ENCODE data around the gene CYBC1. TPM values are rescaled to one million over a fixed set of nuclear protein-coding genes. Genes with fewer than 3 reads are reported as not detected.

The CYBC1 gene
- total and polyA plus RNA-seq, 2 of the 4 experiments (the other 2 are of a cell fraction) = 75.1 to 76.7 TPM

- H3K4me3 ChIP-seq (ENCODE audit: insufficient read depth, low read depth, low read length) = no peak overlapping the region
- H2BK120ac ChIP-seq (ENCODE audit: low read depth, low read length) = no peak overlapping the region
- POLR2A ChIA-PET (ENCODE audit: unreplicated experiment) = no interaction called here
- no peak overlapping the region for H3K23ac ChIP-seq (ENCODE audit: low read depth, low read length)
- TF ChIP-seq RAD21 (IDR thresholded peaks at IDR 0.05; ENCODE audit: low read length) (no peak), RFX5 (IDR thresholded peaks at IDR 0.05; ENCODE audit: low read depth, low read length) (no peak), SMC3 (IDR thresholded peaks at IDR 0.05; ENCODE audit: low read depth, low read length) (no peak), USF2 (IDR thresholded peaks at IDR 0.05; ENCODE audit: low read depth, low read length) (no peak), MAZ (IDR thresholded peaks at IDR 0.05; ENCODE audit: borderline replicate concordance, low read depth, low read length) (no peak), ELK1 (IDR thresholded peaks at IDR 0.05; ENCODE audit: borderline replicate concordance, low read depth, low read length) (no peak), RCOR1 (IDR thresholded peaks at IDR 0.05; ENCODE audit: insufficient replicate concordance, low read length) (no peak), MAFK (IDR thresholded peaks at IDR 0.05; ENCODE audit: low read depth, low read length) (no peak), CHD1 (IDR thresholded peaks at IDR 0.05; ENCODE audit: low read depth, low read length) (no peak), CEBPB (IDR thresholded peaks at IDR 0.05; ENCODE audit: low read depth, low read length) (no peak), NFE2L2 (IDR thresholded peaks at IDR 0.05; ENCODE audit: low read depth, low read length) (no peak), BHLHE40 (IDR thresholded peaks at IDR 0.05; ENCODE audit: low read depth, low read length) (no peak), POLR2A (IDR thresholded peaks at IDR 0.05; ENCODE audit: low read depth, low read length) (no peak), FOS (IDR thresholded peaks at IDR 0.05; ENCODE audit: low read depth, low read length) (no peak), CTCF (conservative IDR thresholded peaks at IDR 0.05; ENCODE audit: low read depth, low read length) (no peak), MXI1 (IDR thresholded peaks at IDR 0.05; ENCODE audit: borderline replicate concordance, low read depth, low read length) (no peak)
- no peak overlapping the region for H2BK5ac ChIP-seq (ENCODE audit: low read depth, low read length, poor library complexity, severe bottlenecking)
- peaks cover 45% of the 10 kb centered on the region for H3K36me3 ChIP-seq (ENCODE audit: control insufficient read depth, insufficient read depth, low read length)
- H3K9ac ChIP-seq (ENCODE audit: low read depth, low read length) = no peak overlapping the region
- dilution Hi-C loops (cut with HindIII; ENCODE audit: low sequenced_read_pairs, unreplicated experiment) = no loop called here
- WGBS, 2 experiments (ENCODE audit: extremely low coverage in 2 of 2, insufficient read length in 1 of 2) = 97% methylated on average over 32 of the region's 35 CpGs; no CpG with 5 or more reads in 1 of the 2 experiments
- H3K4ac ChIP-seq (ENCODE audit: low read depth, low read length) = no peak overlapping the region
- H3K79me1 ChIP-seq (ENCODE audit: low read depth in 1 of 2, low read length in 2 of 2) = peaks cover 9 to 32% of the 10 kb centered on the region in 2 experiments
- no peak overlapping the region for H2AK5ac ChIP-seq (ENCODE audit: low read depth, low read length)
- peaks cover 18% of the 10 kb centered on the region for H4K20me1 ChIP-seq (ENCODE audit: insufficient read depth, low read length)
- no TSS peak for BruUV-seq (replicated peaks)
- in situ Hi-C loops (cut with MboI; ENCODE audit: low sequenced_read_pairs) = no loop called here
- CTCF ChIA-PET = no interaction called here
- DNase-seq (no peak), ATAC-seq (ENCODE audit: low read depth) (no peak)
- H4K5ac ChIP-seq (ENCODE audit: low read depth, low read length) = no peak overlapping the region
- H2BK15ac ChIP-seq (ENCODE audit: low read depth, low read length) = no peak overlapping the region
- H3K9me1 ChIP-seq (ENCODE audit: insufficient read depth, low read length) = peaks cover 5% of the 10 kb centered on the region; the same call in 1 of the 2 replicates
- intact Hi-C loops (cut with micrococcal nuclease) = no loop called here
- no peaks in the 10 kb centered on the region for H3K27me3 ChIP-seq (ENCODE audit: control insufficient read depth, insufficient read depth, low read length)
- H3K14ac ChIP-seq (replicated peaks; ENCODE audit: low read depth, low read length) = no peak overlapping the region
- no peak overlapping the region for H3K56ac ChIP-seq (ENCODE audit: extremely low read depth, insufficient read depth, low read length)
- H3K9me3 ChIP-seq (ENCODE audit: control insufficient read depth, insufficient read depth, low read length) = no peaks in the 10 kb centered on the region
- no peak overlapping the region for H3K18ac ChIP-seq (ENCODE audit: low read depth, low read length)
- no peak overlapping the region for H4K8ac ChIP-seq (ENCODE audit: low read depth in 2 of 2, low read length in 2 of 2)
- no peak overlapping the region for H3K27ac ChIP-seq (ENCODE audit: insufficient read depth, low read length)
- no peak overlapping the region for H3K4me2 ChIP-seq (ENCODE audit: low read depth, low read length)
- peak overlapping the region; percentile 55 for H2AK9ac ChIP-seq (replicated peaks; ENCODE audit: low read depth, low read length, poor library complexity)
- H2AFZ ChIP-seq (replicated peaks; ENCODE audit: low read length, poor library complexity) = peak overlapping the region; percentile 32
- H3K4me1 ChIP-seq (ENCODE audit: control insufficient read depth, insufficient read depth, low read length) = peaks cover 3% of the 10 kb centered on the region; the same call in 1 of the 2 replicates
- H4K91ac ChIP-seq (ENCODE audit: insufficient read depth, low read depth, low read length) = no peak overlapping the region
- H2BK20ac ChIP-seq (ENCODE audit: low read depth, low read length) = no peak overlapping the region
Measured at GRCh38 chr17:82444284-82444893, 6.2 kb downstream of the CYBC1 start.

All from IMR-90 (cell line).